GM18873 (cell line): ENCODE results near the gene CREB1.
"Not testable (repeated sequence)": the region's sequence is repeated elsewhere in the genome, so short reads cannot be mapped to it uniquely, and the experiment has no call there.

Source experiments
- ATAC-seq: cut with Tn5 transposase; IDR thresholded peaks from one replicate; pipeline ENCODE4 v1.9.1; 2021; ENCODE audit warnings: mild to moderate bottlenecking, moderate library complexity, moderate number of reproducible peaks; ENCODE audit not compliant: unreplicated experiment, low FRiP score

Gene CREB1

DNA sequence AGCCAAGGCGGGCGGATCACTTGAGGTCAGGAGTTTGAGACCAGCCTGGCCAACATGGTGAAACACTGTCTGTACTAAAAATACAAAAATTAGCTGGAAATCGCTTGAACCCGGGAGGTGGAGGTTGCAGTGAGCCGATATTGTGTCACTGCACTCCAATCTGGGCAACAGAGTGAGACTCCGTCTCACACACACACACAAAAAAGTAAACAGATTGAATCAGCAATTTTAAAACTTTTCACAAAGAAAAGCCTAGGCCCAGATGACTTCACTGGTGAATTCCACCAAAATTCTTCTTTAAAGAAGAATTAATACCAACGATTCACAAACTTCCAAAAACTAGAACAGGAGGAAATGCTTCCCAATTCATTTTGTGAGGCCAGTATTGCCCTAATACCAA lies 116.8 kb downstream of the CREB1 start:
- ATAC-seq: not testable (repeated sequence)
